Measurements from ENCODE around the gene CLASRP.

Gene CLASRP

GRCh38 chr19:45097776-45098520 lies 59.1 kb downstream of the CLASRP start:
- Mint-ChIP-seq H3K36me3 (ENCODE audit: low read depth) (peaks cover 10% of the 10 kb centered on the region), H3K27me3 (ENCODE audit: low read depth) (no peaks in the 10 kb centered on the region), H3K9me3 (no peaks in the 10 kb centered on the region), H3K4me1 (peaks cover 85% of the 10 kb centered on the region), H3K4me3 (peak overlapping the region; percentile 63 to 77 (median 67)), H3K27ac (peak overlapping the region; percentile 67 to 73 (median 67))
- TF ChIP-seq, protein P1, sequence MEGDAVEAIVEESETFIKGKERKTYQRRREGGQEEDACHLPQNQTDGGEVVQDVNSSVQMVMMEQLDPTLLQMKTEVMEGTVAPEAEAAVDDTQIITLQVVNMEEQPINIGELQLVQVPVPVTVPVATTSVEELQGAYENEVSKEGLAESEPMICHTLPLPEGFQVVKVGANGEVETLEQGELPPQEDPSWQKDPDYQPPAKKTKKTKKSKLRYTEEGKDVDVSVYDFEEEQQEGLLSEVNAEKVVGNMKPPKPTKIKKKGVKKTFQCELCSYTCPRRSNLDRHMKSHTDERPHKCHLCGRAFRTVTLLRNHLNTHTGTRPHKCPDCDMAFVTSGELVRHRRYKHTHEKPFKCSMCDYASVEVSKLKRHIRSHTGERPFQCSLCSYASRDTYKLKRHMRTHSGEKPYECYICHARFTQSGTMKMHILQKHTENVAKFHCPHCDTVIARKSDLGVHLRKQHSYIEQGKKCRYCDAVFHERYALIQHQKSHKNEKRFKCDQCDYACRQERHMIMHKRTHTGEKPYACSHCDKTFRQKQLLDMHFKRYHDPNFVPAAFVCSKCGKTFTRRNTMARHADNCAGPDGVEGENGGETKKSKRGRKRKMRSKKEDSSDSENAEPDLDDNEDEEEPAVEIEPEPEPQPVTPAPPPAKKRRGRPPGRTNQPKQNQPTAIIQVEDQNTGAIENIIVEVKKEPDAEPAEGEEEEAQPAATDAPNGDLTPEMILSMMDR (IDR thresholded peaks at IDR 0.05; ENCODE audit: unreplicated experiment in 3 of 3): no peak

GRCh38 chr19:45098521-45099466 lies 59.9 kb downstream of the CLASRP start:
- H3K9me3 Mint-ChIP-seq: no peaks in the 10 kb centered on the region
- no peaks in the 10 kb centered on the region for H3K27me3 Mint-ChIP-seq (ENCODE audit: low read depth)
- H3K4me1 Mint-ChIP-seq: peaks cover 89% of the 10 kb centered on the region
- peak overlapping the region; percentile 46 to 73 (median 67) for H3K27ac Mint-ChIP-seq
- TF ChIP-seq, protein P1 (IDR thresholded peaks at IDR 0.05; ENCODE audit: unreplicated experiment in 3 of 3): no peak
- H3K4me3 Mint-ChIP-seq: peak overlapping the region; percentile 45 to 64 (median 54)
- H3K36me3 Mint-ChIP-seq (ENCODE audit: low read depth): peaks cover 10% of the 10 kb centered on the region

DNA sequence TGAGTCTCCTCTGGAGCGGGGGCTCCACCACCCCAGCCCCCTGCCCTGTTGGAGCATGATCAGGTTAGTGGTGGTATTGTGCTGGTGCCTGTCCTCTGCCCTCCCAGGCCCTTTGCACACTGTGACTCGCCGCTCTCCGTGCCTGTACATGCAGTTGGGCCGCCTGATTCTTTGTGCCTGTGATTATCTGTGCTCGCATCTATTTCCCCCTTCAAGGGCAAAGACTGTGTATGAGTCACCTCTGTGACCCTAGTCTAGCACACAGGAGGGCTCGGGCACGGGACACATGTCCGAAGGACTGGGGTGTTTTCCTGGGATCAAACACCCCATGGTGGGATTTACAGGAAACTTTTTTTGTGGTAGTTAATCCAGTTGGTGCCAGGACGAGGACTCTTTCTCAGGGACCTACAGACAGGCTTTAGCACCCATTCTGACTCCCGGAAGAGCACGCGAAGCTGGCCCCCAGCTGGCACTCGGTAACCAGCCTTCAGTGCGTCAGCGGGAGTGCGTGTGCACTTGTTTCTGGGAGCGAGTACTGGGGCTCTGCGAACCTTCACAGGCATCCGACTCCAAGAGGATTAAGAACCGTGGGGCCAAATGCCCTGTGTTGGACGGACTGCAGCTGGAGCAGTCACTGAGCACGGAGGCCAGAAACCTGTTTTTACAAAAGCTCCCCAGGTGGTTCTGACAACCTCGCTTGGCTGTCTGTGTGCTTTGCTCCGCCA lies 60.8 kb downstream of the CLASRP start:
- peak overlapping the region; percentile 2 to 42 (median 20) for H3K4me3 Mint-ChIP-seq
- H3K27ac Mint-ChIP-seq: peak overlapping the region; percentile 19 to 73 (median 46)
- no peaks in the 10 kb centered on the region for H3K9me3 Mint-ChIP-seq
- H3K36me3 Mint-ChIP-seq (ENCODE audit: low read depth): peaks cover 8% of the 10 kb centered on the region
- peaks cover 89% of the 10 kb centered on the region for H3K4me1 Mint-ChIP-seq
- TF ChIP-seq, protein P1 (IDR thresholded peaks at IDR 0.05; ENCODE audit: unreplicated experiment in 3 of 3): no peak
- no peaks in the 10 kb centered on the region for H3K27me3 Mint-ChIP-seq (ENCODE audit: low read depth)

DNA sequence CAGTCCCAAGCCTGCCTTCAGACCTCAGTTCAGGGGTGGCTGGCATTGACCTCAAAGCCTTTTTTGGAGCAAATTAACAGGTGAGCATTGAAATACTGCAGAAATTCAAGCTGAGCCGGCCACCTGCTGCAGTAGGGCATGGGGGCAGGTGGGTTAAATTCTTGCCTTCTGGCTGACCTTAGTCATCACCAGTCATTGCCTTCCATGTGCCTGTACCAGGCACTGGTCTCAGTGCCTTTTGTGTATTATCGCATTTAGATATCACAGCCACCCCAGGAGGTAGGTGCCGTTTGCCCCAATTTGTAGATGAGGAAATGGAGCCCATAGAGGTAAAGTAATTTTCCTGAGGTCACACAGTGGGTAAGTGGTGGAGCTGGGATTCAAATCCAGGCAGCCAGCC lies 61.4 kb downstream of the CLASRP start:
- peak overlapping the region in 2 of 3 experiments; percentile 83 to 87 for H3K27ac Mint-ChIP-seq
- H3K4me1 Mint-ChIP-seq: peaks cover 89% of the 10 kb centered on the region
- H3K36me3 Mint-ChIP-seq (ENCODE audit: low read depth): peaks cover 4% of the 10 kb centered on the region
- TF ChIP-seq, protein P1 (IDR thresholded peaks at IDR 0.05; ENCODE audit: unreplicated experiment in 3 of 3): no peak
- H3K4me3 Mint-ChIP-seq: peak overlapping the region in 1 of 3 experiments; percentile 37
- no peaks in the 10 kb centered on the region for H3K27me3 Mint-ChIP-seq (ENCODE audit: low read depth)
- H3K9me3 Mint-ChIP-seq: no peaks in the 10 kb centered on the region

DNA sequence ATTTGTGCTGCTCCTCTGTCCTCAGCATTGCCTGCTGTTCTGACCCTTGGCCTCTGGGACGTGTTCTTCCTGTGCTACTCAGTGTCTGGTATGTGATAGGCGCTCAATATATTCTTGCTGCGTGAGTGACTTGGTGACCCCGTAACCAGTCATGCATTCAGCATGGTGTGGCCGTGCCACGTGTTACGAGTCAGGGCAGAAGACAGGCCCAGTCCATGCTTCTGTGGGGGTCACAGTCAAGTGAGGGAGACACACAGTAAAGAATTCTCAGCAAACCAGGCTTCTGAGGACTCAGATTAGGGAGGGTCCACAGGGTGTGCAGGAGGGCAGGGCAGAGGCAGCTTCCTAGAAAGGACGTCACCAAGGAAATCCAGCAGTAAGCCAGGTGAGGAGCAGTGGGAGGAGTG lies 62.0 kb downstream of the CLASRP start:
- TF ChIP-seq, protein P1 (IDR thresholded peaks at IDR 0.05; ENCODE audit: unreplicated experiment in 3 of 3): no peak
- H3K36me3 Mint-ChIP-seq (ENCODE audit: low read depth): peaks cover 2% of the 10 kb centered on the region
- no peaks in the 10 kb centered on the region for H3K27me3 Mint-ChIP-seq (ENCODE audit: low read depth)
- peak overlapping the region; percentile 20 to 87 (median 83) for H3K27ac Mint-ChIP-seq
- peak overlapping the region in 2 of 3 experiments; percentile 3 to 37 for H3K4me3 Mint-ChIP-seq
- no peaks in the 10 kb centered on the region for H3K9me3 Mint-ChIP-seq
- peaks cover 91% of the 10 kb centered on the region for H3K4me1 Mint-ChIP-seq
